ENCODE data around the gene CCT5.
"Not testable (repeated sequence)": the region's sequence is repeated elsewhere in the genome, so short reads cannot be mapped to it uniquely, and the experiment has no call there.

Gene CCT5

DNA sequence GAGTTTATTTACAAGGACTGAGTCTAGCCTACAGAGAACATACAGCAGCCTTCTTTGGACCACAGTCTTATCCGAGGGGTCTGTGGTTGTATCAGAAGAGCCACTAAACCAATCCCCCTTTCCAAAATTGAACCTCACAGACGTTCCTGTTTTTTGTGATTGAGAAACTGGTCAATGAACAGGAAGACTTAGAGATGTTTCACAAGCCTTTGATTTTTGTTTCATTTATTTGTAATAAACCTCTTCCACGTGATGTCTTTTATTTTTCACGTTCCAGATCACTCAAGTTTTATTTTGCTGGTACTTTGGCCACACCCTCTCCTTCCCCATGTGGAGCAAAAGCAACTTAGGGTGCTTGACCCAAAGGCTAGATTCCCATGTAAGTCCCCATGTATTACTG, 16.1 kb downstream of the CCT5 start:
- DNase-seq (ENCODE audit: low read depth, low spot score) = no peak
- no peak overlapping the region for H3K4me3 ChIP-seq (ENCODE audit: low read depth, low read length)
- POLR2A ChIA-PET = no interaction called here
- TF ChIP-seq, protein P1, sequence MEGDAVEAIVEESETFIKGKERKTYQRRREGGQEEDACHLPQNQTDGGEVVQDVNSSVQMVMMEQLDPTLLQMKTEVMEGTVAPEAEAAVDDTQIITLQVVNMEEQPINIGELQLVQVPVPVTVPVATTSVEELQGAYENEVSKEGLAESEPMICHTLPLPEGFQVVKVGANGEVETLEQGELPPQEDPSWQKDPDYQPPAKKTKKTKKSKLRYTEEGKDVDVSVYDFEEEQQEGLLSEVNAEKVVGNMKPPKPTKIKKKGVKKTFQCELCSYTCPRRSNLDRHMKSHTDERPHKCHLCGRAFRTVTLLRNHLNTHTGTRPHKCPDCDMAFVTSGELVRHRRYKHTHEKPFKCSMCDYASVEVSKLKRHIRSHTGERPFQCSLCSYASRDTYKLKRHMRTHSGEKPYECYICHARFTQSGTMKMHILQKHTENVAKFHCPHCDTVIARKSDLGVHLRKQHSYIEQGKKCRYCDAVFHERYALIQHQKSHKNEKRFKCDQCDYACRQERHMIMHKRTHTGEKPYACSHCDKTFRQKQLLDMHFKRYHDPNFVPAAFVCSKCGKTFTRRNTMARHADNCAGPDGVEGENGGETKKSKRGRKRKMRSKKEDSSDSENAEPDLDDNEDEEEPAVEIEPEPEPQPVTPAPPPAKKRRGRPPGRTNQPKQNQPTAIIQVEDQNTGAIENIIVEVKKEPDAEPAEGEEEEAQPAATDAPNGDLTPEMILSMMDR (IDR thresholded peaks at IDR 0.05; ENCODE audit: insufficient read depth, low read length, missing control alignments) = no peak
- CTCF ChIA-PET = interaction anchor here (1.3 to 4.2 kb wide), 2 partner anchors 10 to 18 kb away, joined by 3 to 21 read pairs; no protein-coding TSS in a partner anchor

DNA sequence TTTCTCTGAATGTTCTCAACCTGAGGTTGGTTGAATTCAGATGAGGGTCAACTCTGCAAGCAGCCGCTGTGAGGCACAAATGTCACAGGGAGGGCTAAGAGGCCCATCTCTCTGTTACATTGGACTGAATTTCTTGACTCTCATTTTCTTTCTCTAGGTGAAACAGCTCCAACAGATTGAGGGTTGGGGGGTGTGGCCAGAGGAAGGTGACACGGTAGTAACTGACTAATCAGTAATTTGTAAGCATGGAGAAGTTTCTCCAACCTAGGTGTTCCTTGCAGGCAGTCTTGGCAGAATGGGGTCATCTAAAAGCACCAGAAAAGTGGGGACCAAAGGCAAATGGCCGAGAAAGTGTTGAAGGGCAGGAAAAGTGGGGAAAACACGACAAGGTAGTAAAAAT, 16.8 kb downstream of the CCT5 start:
- ChIA-PET POLR2A (no interaction called here), CTCF (interaction anchor here (1.5 kb wide), 1 partner anchor 157 kb away, joined by 3 read pairs; no protein-coding TSS in a partner anchor)
- no peak overlapping the region for H3K4me3 ChIP-seq (ENCODE audit: low read depth, low read length)
- DNase-seq (ENCODE audit: low read depth, low spot score) = no peak
- TF ChIP-seq, protein P1 (IDR thresholded peaks at IDR 0.05; ENCODE audit: insufficient read depth, low read length, missing control alignments) = no peak

DNA sequence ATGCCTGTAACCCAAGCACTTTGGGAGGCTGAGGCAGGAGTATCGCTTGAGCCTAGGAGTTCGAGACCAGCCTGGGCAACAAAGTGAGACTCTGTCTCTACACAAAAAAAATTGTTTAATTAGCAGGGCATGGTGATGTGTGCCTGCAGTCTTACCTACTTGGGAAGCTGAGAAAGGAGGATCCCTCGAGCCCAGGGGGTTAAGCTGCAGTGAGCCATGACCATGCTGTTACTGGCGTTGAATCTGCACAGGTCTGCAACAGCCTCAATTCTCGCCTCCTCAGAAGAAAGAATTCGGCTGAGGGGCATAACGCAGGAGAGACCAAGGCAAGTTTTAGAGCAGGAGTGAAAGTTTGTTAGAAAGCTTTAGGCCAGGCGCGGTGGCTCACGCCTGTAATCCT, 18.0 kb downstream of the CCT5 start:
- DNase-seq (ENCODE audit: low read depth, low spot score) = no peak
- CTCF ChIA-PET = interaction anchor here (1.5 kb wide), 1 partner anchor 156 kb away, joined by 3 read pairs; no protein-coding TSS in a partner anchor
- no peak overlapping the region for H3K4me3 ChIP-seq (ENCODE audit: low read depth, low read length)
- POLR2A ChIA-PET = no interaction called here
- TF ChIP-seq, protein P1 (IDR thresholded peaks at IDR 0.05; ENCODE audit: insufficient read depth, low read length, missing control alignments) = no peak

GRCh38 chr5:10272053-10272874, 22.2 kb downstream of the CCT5 start:
- ChIA-PET CTCF (interaction anchor here (2.0 kb wide), 1 partner anchor 12 kb away, joined by 11 read pairs; no protein-coding TSS in a partner anchor), POLR2A (no interaction called here)
- TF ChIP-seq, protein P1 (IDR thresholded peaks at IDR 0.05; ENCODE audit: insufficient read depth, low read length, missing control alignments) = no peak
- no peak overlapping the region for H3K4me3 ChIP-seq (ENCODE audit: low read depth, low read length)
- no peak for DNase-seq (ENCODE audit: low read depth, low spot score)

DNA sequence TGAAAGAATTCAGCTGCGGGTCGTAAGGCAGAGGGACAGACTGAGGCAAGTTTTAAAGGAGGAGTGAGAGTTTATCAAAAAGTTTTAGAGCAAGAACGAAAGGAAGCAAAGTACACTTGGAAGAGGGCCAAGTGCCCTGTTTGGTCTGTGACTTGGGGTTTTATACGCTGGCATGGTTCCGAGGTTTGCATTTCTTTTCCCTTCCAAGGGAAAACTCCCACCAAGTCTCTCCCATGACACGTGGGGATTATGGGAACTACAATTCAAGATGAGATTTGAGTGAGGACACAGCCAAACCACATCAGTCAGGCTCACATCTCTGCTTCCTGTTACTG, 22.8 kb downstream of the CCT5 start:
- POLR2A ChIA-PET; H3K4me3 ChIP-seq (ENCODE audit: low read depth, low read length); DNase-seq (ENCODE audit: low read depth, low spot score): not testable (repeated sequence)
- CTCF ChIA-PET = interaction anchor here (2.0 kb wide), 1 partner anchor 11 kb away, joined by 11 read pairs; no protein-coding TSS in a partner anchor

GRCh38 chr5:10275460-10275859, 25.4 kb downstream of the CCT5 start:
- DNase-seq (ENCODE audit: low read depth, low spot score) = no peak
- H3K4me3 ChIP-seq (ENCODE audit: low read depth, low read length) = no peak overlapping the region
- CTCF ChIA-PET = interaction anchor here (1.0 to 1.4 kb wide), 2 partner anchors 8 to 10 kb away, joined by 3 to 5 read pairs; no protein-coding TSS in a partner anchor
- TF ChIP-seq, protein P1 (IDR thresholded peaks at IDR 0.05; ENCODE audit: insufficient read depth, low read length, missing control alignments) = no peak
- POLR2A ChIA-PET = no interaction called here
